DMS153 treated with DMSO at 0.1 percent for 48 hours (cell line): ENCODE results near the gene TNFSF10.
"Not testable (repeated sequence)": the region's sequence is repeated elsewhere in the genome, so short reads cannot be mapped to it uniquely, and the experiment has no call there.

Experiments used
- DNase-seq: peaks from one replicate; lab custom pipeline; 2025; ENCODE audit not compliant: unreplicated experiment; lab: John Stamatoyannopoulos, UW

The TNFSF10 gene

GRCh38 chr3:172544404-172544803, 21.2 kb upstream of the TNFSF10 start:
- DNase-seq: no peak

DNA sequence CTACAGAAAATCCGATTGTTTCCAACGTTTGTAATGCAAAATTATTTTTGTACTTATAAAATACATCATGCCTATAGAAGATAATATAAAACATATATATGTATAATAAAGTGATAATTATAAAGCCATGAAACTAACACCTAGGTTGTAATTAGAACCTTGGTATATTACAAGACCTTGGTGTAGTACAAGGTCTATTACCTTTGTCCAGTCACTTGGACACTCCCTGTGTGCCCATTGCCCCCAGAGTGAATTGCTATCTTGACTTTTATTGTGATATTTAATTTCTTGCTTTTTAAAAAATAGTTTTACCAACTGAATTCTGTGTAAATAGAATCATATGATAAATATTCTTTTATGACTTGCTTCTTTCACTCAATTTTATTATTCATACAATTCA, 20.7 kb upstream of the TNFSF10 start:
- no peak for DNase-seq

DNA sequence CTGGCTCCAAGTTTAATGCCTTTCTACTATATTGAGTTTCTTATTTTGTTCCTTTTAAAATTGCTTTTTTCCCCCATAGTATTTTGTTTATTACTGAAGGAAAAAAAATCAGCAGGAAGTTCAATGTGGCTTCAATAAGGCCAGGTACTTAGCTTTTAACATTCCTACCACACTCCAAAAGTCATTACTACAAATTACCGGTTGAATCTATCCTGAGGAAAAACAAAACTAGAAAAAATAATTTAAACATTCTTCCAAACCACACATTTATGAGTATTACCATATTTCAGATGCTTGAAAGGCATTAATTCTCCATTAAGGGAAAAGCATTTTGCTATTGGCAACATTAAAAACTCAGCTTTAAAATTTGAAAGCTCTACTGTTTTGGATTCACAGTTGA, 20.2 kb upstream of the TNFSF10 start:
- DNase-seq: no peak

DNA sequence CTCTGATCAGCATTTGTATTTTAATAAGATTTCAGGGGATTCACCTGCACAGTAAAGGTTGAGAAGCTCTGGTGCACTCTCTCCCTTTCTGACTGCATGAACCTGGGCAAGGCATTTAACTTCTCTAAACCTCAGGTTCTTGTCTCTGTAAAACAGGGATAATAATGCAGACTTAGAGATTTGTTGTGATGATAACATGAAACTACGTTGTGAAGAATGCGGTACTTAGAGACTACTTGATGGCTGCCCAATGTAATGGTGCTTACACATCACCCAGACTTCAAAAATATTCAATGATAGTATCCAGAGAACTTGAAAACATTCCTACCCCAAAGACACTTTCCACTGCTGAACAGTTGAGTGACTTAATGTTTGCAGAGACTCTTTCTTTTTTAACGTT, 19.8 kb upstream of the TNFSF10 start:
- no peak for DNase-seq

DNA sequence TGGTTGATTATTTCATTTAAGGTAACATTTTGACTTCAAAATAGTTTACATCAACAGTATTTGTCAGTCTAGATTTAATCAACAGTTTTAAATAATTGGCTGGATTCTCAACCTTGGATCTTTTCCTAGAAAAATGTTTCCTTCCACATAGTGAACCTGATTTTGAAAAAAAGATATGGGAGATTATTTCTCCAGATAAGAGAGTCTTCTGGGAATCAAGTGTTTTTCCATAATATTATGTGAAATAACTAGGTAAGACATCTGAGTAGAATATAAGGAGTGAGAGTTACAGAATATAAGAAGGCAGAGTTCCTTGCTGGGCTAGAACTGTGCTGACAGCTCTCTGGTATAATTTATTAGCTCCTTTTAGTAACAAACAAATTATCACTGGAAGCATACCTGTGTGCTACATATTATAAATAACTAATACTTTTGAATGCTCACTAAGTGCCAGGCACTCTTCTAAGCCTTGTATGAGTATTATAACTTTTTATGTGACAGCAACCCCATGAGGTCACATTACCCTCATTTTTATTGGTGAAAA, 18.8 kb upstream of the TNFSF10 start:
- DNase-seq: no peak

GRCh38 chr3:172540049-172540448, 16.8 kb upstream of the TNFSF10 start:
- no peak for DNase-seq

DNA sequence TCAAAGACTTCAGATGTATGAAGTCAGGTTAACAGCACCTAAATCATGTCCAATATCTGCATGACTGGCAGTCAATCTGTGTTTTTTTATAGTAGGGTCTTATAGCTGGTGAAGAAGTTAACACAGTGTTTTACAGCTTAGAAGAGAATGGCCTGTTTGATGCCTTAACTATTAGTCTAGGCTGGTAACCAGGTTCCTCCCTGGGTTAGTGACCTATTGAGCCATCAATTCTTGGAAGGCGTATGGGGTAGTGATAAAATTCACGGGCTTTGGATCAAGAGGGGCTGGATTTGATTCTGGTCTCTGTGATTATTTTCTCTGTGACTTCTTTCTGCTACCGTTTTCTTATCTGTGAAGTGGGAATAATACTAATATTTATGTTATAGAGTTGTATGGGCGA, 16.0 kb upstream of the TNFSF10 start:
- DNase-seq: no peak

- no peak for DNase-seq
These were observed 15.3 kb upstream of the TNFSF10 start for GRCh38 chr3:172538368-172539151.

- no peak for DNase-seq
These were observed 14.4 kb upstream of the TNFSF10 start for GRCh38 chr3:172537507-172538158.

- no peak for DNase-seq
These were observed 13.8 kb upstream of the TNFSF10 start for GRCh38 chr3:172536993-172537419.

GRCh38 chr3:172536505-172536904, 13.3 kb upstream of the TNFSF10 start:
- no peak for DNase-seq

DNA sequence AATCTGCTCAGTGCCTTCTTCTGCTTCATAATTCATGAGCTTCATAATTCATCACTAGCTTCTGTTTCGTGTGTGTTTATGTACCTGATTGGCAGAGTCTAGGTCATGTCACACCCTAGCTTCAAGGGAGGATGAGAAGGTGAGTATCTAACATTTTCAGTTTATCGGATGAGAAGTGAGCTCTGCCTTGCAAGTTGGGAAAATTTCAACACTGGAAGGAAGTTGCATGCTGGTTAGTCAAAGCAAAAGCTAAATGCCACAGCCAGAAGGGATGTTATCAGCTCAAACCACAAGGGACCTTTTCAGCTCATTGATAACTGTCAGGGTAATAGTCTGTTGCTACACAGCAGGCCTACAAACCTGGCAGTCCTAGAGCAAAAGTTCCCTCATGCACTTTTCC, 7.3 kb upstream of the TNFSF10 start:
- no peak for DNase-seq

GRCh38 chr3:172530101-172530561, 6.9 kb upstream of the TNFSF10 start:
- no peak for DNase-seq

DNA sequence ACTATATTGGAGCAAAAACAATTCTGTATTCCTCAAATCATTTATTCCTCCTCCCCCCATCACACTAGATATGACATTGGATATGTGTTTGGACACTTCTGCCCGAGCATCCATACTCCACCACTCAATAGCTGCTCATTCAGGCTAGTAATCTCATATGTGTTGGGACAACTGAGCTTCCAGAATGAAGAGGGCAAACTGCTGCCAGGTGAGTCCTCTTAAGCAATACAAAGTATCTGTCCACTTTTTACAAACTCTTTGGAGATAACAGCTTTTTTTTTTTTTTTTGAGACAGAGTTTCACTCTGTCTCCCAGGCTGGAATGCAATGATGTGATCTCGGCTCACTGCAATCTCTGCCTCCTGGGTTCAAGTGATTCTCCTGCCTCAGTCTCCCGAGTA, 5.4 kb upstream of the TNFSF10 start:
- no peak for DNase-seq

DNA sequence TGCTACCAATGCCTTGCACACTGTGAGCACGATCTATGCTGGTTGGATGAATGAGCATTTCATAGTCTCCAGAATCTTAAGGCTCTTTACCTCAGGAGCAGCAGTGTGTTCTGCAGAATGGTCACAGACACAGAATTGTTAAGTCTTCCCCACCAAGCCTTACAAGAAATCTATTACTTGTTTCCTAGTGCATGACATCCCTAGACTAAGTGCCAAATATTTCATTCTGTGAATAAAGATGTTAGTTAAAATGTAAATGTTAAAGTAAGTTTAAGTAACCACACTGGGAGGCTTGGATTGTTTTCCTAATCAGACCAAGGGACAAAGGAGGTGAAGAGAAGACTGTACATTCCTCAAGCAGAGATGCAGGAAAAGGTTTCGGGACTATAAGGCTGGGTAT, 4.1 kb upstream of the TNFSF10 start:
- no peak for DNase-seq

GRCh38 chr3:172525116-172525613, 1.9 kb upstream of the TNFSF10 start:
- no peak for DNase-seq

GRCh38 chr3:172524611-172525010, 1.4 kb upstream of the TNFSF10 start:
- DNase-seq: no peak

- DNase-seq: not testable (repeated sequence)
These were observed 1.1 kb downstream of the TNFSF10 start for GRCh38 chr3:172521837-172522726.

- no peak for DNase-seq
These were observed 2.9 kb downstream of the TNFSF10 start for GRCh38 chr3:172520301-172520831.

DNA sequence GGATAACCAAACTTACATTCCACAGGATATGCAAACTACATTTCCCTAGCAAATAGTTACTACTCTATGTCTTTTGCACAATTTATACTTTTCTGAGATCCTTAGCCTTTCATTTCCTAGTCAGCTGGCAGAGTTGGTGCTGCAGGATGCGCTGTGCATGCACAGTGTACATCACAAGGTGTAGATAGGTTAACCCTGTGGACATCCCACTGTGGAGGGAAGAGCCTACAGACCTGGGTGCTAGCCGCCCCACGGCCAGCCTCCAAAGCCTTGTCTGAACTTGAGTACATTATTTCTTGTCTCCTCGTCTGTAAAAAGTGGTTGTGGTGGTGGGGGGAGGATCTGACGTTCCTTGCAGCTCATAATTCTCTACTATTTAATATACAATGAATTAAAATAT, 3.5 kb downstream of the TNFSF10 start:
- DNase-seq: no peak
